ENCODE measurements around the gene CABP1.
A peak's percentile ranks its signal among the peaks of the same experiment; 100 is the strongest.

CABP1 gene

DNA sequence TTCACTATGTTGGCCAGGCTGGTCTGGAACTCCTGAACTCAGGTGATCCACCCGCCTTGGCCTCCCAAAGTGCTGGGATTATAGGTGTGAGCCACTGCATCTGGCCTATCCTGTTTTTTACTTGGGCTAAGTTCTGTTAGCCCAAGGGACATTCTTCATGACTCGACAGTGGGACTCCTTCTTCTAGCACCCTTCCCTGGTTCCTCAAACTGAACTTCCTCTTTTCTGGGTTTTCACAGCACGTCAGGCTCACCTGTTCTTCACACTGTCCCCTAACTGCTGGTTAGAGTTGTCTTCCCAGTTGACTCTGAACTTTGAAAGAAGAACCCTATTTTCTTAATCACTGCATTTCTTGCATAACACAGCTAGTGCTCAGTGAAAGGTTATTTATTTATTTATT, 22.5 kb downstream of the CABP1 start:
- no peak overlapping the region for H3K9ac ChIP-seq (ENCODE audit: low read length)
- H3K4me3 ChIP-seq (ENCODE audit: insufficient read depth, low read length, poor library complexity, severe bottlenecking) = no peak overlapping the region
- no peaks in the 10 kb centered on the region for H4K20me1 ChIP-seq (ENCODE audit: low read depth, low read length)
- H3K36me3 ChIP-seq (ENCODE audit: low read length) = no peaks in the 10 kb centered on the region
- no peaks in the 10 kb centered on the region for H3K9me2 ChIP-seq (replicated peaks; ENCODE audit: insufficient read depth, low read length)
- no peak overlapping the region for H3K27ac ChIP-seq (ENCODE audit: low read depth, low read length)
- no peaks in the 10 kb centered on the region for H3K9me3 ChIP-seq (ENCODE audit: insufficient read depth, low read length)
- peak overlapping the region; percentile 29 for H3K4me2 ChIP-seq (ENCODE audit: low read depth, low read length, poor library complexity, severe bottlenecking)
- H3K27me3 ChIP-seq (ENCODE audit: low read length) = no peaks in the 10 kb centered on the region
- TF ChIP-seq, protein P1, sequence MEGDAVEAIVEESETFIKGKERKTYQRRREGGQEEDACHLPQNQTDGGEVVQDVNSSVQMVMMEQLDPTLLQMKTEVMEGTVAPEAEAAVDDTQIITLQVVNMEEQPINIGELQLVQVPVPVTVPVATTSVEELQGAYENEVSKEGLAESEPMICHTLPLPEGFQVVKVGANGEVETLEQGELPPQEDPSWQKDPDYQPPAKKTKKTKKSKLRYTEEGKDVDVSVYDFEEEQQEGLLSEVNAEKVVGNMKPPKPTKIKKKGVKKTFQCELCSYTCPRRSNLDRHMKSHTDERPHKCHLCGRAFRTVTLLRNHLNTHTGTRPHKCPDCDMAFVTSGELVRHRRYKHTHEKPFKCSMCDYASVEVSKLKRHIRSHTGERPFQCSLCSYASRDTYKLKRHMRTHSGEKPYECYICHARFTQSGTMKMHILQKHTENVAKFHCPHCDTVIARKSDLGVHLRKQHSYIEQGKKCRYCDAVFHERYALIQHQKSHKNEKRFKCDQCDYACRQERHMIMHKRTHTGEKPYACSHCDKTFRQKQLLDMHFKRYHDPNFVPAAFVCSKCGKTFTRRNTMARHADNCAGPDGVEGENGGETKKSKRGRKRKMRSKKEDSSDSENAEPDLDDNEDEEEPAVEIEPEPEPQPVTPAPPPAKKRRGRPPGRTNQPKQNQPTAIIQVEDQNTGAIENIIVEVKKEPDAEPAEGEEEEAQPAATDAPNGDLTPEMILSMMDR (IDR thresholded peaks at IDR 0.05; ENCODE audit: insufficient read depth, low read length, poor library complexity, severe bottlenecking) = no peak
- TF ChIP-seq EZH2phosphoT487 (conservative IDR thresholded peaks at IDR 0.05; ENCODE audit: low read length) = no peak
- no peaks in the 10 kb centered on the region for H3K79me2 ChIP-seq (ENCODE audit: insufficient read depth, low read length)
- no peak overlapping the region for H2AFZ ChIP-seq (ENCODE audit: low read depth, low read length, severe bottlenecking)
- H3F3A ChIP-seq (ENCODE audit: insufficient read depth) = peaks cover 9% of the 10 kb centered on the region; the same call in 1 of the 2 replicates

DNA sequence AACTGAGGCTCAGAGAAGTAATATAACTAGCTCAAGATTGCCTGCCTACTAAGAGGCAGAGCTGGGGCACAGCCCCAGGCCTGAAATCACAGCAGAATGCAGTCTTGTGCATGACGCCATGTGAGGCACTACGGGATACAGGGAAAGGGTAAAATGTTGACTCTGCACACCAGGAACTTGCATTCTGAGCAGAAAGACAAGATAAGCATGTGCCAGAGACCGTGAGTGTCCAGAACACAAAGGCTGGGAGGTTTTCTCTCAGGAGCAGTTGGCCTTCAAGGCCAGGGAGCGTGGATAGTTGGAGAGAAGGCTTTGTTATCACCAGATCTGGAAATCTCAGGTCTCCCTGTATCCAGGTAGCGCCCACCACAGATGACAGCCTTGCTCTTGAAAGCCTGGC, 23.3 kb downstream of the CABP1 start:
- H3K27me3 ChIP-seq (ENCODE audit: low read length) = no peaks in the 10 kb centered on the region
- no peaks in the 10 kb centered on the region for H3K79me2 ChIP-seq (ENCODE audit: insufficient read depth, low read length)
- no peak overlapping the region for H3K4me3 ChIP-seq (ENCODE audit: insufficient read depth, low read length, poor library complexity, severe bottlenecking)
- H3K27ac ChIP-seq (ENCODE audit: low read depth, low read length) = no peak overlapping the region
- no peak overlapping the region for H3K4me2 ChIP-seq (ENCODE audit: low read depth, low read length, poor library complexity, severe bottlenecking)
- H3K9ac ChIP-seq (ENCODE audit: low read length) = no peak overlapping the region
- TF ChIP-seq, protein P1 (IDR thresholded peaks at IDR 0.05; ENCODE audit: insufficient read depth, low read length, poor library complexity, severe bottlenecking) = no peak
- TF ChIP-seq EZH2phosphoT487 (conservative IDR thresholded peaks at IDR 0.05; ENCODE audit: low read length) = no peak
- no peaks in the 10 kb centered on the region for H3K9me2 ChIP-seq (replicated peaks; ENCODE audit: insufficient read depth, low read length)
- no peaks in the 10 kb centered on the region for H3K9me3 ChIP-seq (ENCODE audit: insufficient read depth, low read length)
- H3K36me3 ChIP-seq (ENCODE audit: low read length) = no peaks in the 10 kb centered on the region
- H3F3A ChIP-seq (ENCODE audit: insufficient read depth) = peaks cover 17% of the 10 kb centered on the region
- H4K20me1 ChIP-seq (ENCODE audit: low read depth, low read length) = no peaks in the 10 kb centered on the region
- no peak overlapping the region for H2AFZ ChIP-seq (ENCODE audit: low read depth, low read length, severe bottlenecking)

DNA sequence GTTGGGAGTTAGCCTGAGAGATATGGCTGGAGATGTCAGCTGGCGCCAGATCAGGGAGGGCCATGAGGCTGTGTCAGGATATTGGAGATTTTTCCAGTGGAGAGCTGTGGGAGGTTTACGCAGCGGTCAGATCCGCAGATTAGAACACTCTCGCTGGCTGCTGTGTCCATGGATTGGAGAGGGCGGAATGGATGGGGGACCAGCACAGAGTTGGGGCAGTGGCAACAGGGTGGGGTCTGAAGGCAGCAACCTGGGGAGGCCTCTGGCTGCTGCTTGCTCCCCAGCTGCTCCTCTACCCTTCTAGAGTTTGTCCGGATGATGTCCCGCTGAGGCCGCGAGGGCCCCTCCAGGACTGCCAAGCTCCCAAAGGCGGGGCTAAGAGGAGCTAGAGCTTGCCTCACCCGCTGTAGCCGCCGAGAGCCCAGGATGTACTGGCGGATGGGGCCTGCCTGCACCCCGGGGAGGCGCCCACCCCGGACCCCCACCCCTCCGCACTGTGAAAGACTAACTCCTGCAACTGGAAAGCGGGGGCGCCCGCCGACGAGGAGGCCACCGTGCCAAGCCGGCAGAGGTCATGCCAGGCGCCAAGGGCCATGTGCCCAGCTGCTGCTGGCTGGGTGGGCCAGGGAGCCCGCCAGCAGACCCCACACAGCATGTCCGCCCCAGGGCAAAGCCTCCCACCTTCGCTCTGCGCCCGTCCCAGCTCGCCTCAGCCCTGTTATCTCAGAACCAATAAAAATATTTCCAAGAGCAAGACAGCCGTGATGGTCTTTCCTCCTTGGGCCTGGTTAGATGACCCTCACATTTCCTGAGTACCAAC, 26.4 kb downstream of the CABP1 start:
- H3K9ac ChIP-seq (ENCODE audit: low read length) = peak overlapping the region; percentile 14; the same call in 1 of the 2 replicates
- no peaks in the 10 kb centered on the region for H3K9me3 ChIP-seq (ENCODE audit: insufficient read depth, low read length)
- H3K79me2 ChIP-seq (ENCODE audit: insufficient read depth, low read length) = no peaks in the 10 kb centered on the region
- TF ChIP-seq, protein P1 (IDR thresholded peaks at IDR 0.05; ENCODE audit: insufficient read depth, low read length, poor library complexity, severe bottlenecking) = no peak
- TF ChIP-seq EZH2phosphoT487 (conservative IDR thresholded peaks at IDR 0.05; ENCODE audit: low read length) = no peak
- H3K4me2 ChIP-seq (ENCODE audit: low read depth, low read length, poor library complexity, severe bottlenecking) = peak overlapping the region; percentile 32
- peaks cover 32% of the 10 kb centered on the region for H3F3A ChIP-seq (ENCODE audit: insufficient read depth)
- no peak overlapping the region for H3K4me3 ChIP-seq (ENCODE audit: insufficient read depth, low read length, poor library complexity, severe bottlenecking)
- H2AFZ ChIP-seq (ENCODE audit: low read depth, low read length, severe bottlenecking) = no peak overlapping the region
- no peaks in the 10 kb centered on the region for H3K27me3 ChIP-seq (ENCODE audit: low read length)
- H3K9me2 ChIP-seq (replicated peaks; ENCODE audit: insufficient read depth, low read length) = no peaks in the 10 kb centered on the region
- H3K36me3 ChIP-seq (ENCODE audit: low read length) = no peaks in the 10 kb centered on the region
- H4K20me1 ChIP-seq (ENCODE audit: low read depth, low read length) = no peaks in the 10 kb centered on the region
- H3K27ac ChIP-seq (ENCODE audit: low read depth, low read length) = peak overlapping the region; percentile 98

Measured in SU-DHL-6 (cell line).